Activated CD8-positive, alpha-beta memory T cell treated with anti-CD3 and anti-CD28 coated beads for 48 hours (primary cell): Measurements from ENCODE around the gene SP140.

ENCODE experiments used
- DNase-seq, 3 experiments: peaks; one replicate each; pipeline ENCODE4 v3.0.0-alpha.2; 2020; ENCODE audit warnings: low read depth in 2 of 3, low spot score in 2 of 3

The SP140 gene

GRCh38 chr2:230362030-230362691, 136.6 kb downstream of the SP140 start:
- no peak for DNase-seq
